HG03159 (cell line): ENCODE measurements around the gene TSHZ2.

ENCODE experiments used
- ATAC-seq: cut with Tn5 transposase; IDR thresholded peaks from one replicate; pipeline ENCODE4 v1.9.1; 2021; ENCODE audit warnings: mild to moderate bottlenecking, moderate library complexity; ENCODE audit not compliant: unreplicated experiment

The TSHZ2 gene

DNA sequence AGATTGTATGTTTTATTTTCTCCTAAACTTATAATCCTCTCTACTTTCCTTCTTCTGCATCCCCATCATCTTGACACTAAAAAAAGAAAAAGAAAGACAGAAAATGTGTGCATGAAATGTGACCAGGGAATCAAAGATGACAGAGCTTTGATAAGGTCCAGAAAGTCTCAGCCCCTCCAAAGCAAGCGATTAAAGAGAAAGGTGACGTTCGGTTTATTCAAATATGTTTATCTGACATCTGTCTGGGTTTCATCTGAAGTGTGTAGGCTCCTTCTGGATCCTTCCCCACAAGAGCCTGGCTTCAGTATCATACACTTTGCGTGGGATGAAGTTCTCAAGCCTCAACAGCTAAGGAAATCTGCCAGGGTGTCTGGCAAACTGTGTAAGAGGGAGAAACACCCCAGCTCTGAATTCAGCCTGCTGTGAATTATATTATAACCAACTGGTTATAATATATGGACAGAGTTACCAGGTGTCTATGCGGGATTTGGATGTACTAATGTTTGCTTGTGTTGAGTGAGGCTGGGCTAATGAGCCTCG lies 358.5 kb downstream of the TSHZ2 start:
- ATAC-seq, result no peak

DNA sequence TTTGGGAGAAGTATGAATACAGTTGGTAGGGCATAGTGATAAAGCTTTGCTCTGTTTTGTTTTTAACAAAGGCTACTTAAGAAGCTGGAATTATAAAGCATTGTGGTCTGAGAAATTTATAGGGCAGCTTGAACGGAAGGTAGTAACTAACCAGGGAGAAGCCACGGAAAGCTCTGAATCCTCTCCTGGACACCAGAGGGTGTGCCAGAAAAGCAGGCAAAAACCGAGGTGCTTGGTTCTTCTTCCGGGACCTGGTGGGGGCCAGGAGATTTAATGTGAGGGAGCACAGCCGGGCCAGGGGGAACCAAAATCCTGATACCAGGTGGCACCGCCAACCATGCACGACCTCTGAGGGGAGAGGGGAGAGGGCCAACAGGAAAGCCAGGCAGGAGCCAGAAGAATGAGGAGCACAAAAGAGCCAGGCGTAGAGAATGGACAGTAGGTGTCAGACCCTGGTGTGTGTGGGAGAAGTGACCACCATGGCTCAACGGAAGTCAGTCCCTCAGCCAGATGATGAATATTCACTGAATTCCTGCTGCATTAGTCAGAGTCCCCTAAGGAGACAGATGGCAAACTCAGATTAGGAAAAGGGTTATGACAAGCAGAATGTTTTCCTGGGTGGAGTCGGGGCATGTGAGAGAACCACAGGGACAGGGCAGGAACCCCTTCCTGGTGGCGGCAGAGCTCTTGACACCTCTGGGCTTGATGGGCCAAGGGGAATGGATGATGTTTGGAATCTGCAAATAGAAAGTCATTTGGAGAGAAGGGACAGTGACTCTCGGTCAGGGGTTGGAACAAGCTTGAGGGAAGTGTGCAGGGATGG lies 359.2 kb downstream of the TSHZ2 start:
- no peak for ATAC-seq

DNA sequence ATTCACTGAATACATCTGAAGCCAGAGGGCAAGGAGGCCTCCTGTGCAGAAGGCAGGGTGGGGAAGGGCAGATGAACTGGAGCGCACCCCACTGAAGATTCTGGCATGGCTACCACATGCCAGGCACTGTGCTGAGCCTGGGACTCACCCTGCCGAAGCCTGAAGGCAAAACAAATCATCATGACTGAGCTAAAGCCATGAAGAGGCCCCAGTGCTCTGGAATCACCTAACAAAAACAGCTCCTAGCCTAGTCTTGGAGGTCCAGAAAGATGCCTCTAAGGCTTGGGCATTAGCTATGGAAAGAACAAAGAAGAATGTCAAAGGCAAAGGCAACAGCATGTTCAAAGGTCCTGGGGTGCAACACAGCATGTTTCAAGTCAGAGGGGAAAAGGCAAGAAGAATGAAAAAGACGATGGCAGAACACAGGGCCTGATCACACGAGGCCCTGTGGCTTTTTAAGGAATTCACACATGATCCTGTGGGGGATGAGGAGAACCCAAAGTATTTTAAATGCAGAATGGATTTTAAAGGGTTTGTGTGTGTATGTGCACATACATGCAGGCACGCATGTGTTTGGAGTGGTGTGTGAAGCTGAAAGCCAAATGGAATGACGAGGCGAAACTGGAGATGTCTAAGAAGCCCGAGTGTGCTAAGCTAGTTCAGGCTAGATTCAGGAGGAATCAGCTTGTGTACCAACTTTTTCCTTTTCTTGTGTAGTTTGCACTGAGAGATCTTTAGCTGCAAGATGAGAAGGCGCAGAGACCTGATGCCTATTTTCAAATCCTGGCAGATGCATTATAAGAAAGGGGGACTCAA lies 360.1 kb downstream of the TSHZ2 start:
- no peak for ATAC-seq

DNA sequence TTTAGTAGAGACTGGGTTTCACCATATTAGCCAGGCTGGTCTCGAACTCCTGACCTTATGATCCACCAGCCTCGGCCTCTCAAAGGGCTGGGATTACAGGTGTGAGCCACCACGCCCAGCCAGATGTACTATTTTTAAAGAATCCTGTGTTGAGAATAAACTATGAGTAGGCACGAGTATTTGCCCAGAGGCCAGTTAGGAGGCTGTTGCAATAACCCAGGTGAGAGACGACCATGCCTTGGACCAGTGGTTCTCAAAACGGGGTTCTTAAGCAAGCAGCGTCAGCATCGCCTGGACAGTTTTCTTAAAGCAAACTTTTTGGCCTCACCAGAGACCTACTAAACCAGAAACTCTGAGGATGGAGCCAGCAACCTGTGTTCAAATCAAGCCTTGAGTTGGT lies 362.7 kb downstream of the TSHZ2 start:
- no peak for ATAC-seq

DNA sequence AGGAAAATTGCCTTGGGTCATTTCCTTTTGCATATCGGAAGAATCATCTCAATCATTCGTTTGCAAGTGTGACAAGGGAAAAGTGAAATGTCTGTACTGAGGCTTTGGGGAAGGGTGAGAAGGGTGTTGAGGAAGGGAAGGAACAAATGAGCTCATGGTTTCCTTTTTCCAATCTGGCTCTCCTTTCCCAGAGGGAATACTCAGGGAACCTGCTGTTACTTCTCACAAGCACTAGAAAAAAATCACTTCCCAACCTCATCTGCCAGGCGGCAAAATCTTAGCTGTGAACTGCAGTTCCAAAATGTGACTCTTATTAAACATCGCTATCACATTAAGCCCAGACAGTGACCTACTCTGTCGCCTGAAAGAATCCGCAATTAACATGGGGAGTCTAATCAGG lies 363.4 kb downstream of the TSHZ2 start:
- no peak for ATAC-seq

DNA sequence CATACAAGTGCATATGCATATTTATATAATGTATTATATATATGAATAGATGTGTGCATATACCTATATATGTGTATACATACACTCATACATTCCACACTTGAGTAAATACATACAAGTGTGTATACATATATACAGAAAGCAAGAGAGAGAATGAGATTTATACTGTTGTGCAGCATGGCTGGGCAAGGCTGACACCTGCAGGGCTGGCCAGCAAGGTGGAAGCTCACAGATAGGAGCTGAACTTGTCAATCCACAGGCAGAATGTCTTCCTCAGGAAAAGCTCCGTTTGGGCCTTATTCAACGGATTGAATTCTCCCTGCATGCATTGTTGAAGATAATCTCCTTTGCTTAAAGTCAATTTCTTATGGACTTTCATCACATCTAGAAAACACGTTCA lies 364.7 kb downstream of the TSHZ2 start:
- no peak for ATAC-seq

DNA sequence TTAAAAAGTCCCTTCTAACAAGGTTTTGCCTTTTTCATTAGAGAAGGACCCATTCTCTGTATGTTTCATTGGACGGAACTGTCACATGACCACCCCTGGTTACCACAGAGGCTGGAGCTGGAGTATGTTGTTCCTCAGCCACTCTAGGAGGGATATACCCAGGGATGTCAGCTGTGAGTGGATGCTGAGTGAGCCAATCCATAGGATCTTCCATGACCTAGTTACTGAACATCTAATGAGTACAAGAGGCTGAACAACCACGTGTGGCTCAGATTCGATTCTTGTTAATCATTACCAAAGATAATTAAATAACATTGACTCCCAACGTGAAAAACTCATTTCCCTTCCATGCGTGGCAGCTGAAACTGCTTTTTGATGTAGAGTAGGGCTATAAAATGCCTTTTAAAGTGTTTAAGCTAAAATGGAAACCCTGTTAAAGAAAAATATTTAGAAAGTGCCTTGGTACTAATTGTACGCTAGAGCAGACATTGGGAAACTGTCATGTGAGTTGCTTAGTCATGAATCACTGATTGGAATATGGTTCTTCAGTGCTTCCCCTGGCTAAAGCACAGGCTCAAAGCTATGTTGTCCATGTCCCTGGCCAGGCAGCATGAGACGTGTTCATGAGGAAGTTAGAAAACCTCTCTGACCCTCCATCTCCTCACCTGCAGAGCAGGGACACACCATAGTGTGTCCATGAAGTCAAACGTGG lies 365.4 kb downstream of the TSHZ2 start:
- no peak for ATAC-seq

DNA sequence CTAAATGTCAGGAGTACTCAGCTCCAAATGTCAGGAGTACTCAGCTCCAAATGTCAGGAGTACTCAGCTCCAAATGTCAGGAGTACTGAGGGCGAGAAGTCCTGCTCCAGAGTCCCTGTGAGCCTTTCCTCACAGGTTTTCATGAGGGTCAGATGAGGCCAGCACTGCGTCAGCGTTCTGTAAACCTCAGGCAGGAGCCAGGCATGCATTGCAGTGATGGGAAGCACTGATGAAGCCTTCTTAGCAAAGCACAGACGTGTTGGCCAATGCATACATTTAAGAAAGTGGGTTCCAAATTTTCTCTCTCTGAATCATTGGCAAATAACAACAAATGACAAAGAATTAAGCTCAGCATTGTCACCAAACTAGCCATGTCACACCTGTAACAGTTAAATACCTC lies 366.6 kb downstream of the TSHZ2 start:
- no peak for ATAC-seq

DNA sequence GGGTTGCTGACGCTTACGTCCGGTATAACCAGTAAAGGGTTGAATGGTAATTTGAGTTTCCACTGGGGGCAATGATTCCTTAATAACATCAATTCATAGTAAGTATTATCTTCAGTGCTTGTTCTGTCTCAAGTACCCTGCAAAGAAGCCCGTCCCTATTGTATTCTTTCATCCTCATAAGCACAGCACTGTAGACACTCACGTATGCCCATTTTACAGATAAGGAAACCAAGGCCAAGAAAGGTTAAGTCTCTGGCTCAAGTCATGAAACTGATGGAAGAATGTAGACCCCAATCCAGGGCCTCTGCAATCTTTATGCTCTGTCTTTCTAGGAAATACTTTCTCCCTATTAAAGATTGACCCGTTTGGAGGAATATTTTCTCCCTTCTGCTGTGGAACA lies 370.3 kb downstream of the TSHZ2 start:
- ATAC-seq, result no peak

DNA sequence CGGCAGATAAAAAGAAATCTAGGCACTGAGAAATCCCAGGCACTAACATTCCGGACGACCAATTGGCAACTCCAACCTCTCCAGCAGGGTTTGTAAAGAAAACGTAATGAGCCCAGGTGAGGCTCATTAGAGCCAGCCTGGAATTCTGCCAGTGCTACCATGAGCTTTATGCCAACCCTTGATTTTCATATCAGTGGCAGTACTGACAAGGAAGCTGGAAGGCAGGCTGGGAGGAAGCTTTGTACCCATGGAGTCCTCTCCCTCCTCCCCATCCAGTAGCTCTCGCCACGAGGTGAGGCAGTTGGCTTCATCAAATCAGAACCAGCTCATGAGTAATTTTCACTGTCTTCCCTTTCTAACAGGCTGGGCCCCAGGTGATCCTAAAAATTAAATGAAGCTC lies 371.3 kb downstream of the TSHZ2 start:
- no peak for ATAC-seq

DNA sequence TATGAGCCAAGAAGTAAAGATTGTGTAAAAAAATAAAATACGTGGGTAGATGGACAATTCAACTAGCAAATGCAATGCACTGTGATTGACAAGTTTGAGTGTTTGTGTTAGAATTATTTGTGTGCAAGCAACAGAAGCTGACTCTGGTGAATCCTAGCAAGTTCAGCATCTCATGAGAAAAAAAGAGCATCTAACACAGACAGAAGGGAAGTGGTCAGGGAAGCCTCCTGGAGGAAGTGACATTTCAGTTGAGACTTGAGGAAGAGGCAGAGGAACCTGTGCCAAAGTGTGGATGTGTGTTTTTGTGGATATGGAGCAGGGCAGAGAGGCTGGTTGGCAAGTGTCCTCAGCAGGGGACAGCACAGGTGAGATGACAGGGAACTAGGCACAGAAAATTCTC lies 372.7 kb downstream of the TSHZ2 start:
- no peak for ATAC-seq

DNA sequence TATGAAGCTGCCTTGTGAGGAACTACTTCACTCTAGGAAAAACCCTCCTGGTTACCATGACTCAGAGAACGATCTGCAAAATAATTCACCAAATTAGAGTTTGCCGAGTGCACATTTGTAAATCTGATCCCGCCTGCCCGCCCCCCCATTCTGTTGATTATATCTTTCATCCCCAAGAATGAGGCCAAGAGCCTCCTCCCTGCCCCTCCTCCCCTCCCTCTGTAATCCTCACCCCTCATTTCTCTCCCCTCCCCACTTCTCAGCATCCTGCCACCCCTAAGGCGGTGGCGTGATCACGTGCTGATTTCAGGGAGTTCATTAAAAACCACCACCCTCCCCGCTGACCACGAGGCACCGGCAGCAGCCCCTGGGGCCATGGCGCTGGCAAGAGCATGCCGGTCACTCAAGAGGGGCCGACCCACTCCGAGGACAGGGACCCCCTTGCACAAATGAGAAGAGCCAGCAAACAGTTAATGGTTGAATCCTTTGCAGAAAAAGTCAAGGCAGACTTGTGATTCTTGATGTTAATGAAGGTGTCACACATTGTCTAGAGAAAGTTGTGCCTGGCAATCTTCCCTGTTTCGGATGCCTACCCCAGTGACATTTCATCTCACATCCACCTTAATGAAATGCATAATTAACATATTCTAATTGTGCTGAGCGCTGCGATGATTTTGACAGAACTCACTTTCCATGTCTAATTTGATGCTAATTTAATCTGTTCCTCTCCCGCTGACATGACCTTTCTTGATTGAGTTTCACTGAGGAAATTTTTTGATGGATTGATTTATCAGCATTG lies 373.6 kb downstream of the TSHZ2 start:
- no peak for ATAC-seq

DNA sequence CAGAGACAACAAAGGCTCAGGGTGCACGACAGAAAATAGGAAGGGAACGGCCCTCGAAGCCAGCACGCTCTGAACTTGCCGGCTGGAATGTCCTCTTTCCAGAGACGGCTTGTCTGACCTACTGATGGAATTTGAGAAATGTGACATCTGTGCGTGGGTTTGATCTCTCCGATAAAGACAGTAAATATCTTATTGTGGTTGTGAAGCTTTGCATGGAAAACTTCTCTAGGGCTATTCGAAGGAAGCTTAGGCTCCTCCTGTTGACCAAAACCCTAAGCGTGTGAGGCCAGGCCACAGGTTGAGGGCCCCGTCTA lies 374.1 kb downstream of the TSHZ2 start:
- ATAC-seq, result no peak

DNA sequence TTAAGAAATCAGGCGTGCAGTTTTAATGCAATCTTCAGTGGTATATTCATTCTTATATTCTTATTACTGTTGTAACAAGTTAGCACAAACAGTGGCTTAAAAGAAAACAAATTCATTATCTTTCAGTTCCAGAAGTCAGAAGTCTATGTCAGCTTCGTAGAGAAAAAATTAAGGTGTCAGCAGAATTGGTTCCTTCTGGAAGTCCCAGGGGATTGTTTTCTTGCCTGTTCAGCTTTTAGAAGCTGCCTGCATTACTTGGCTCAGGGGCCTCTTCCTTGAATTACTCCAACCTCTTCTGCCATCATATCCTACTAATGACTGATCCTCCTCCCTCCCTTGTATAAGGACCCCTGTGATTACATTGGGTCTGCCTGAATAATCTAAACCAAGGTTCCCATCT lies 377.6 kb downstream of the TSHZ2 start:
- ATAC-seq, result no peak

DNA sequence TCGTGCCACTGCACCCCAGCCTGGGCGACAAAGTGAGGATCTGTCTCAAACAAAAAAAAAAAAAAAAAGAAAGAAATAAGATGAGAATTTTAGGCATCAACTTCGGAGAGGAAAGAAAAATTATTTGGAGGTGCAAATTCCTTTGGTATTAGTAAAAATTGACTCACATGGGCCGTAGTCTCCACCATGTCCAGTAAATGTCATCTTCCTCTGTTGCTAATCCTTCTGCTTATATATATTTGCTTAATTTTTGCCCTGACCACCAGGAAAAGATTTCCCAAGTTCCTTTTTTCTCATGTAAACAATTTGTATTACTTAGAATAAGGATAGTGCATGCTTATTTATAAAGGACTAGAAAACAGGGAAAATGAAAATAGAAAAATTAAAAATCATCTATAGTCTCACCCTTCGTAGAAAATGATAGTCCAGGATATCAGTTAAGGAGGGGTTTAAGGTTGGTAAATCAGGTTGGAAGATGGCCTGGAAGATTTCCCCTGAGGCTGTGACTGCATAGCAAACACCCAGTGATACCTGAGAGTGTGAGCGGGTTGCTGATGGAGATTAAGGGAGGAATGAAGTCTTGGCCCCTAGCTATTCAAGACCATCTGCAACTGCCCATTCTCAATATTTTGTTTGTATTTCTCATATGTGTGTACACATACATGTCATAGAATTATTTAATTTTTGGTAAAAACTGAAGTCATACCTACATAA lies 380.7 kb downstream of the TSHZ2 start:
- ATAC-seq, result no peak

DNA sequence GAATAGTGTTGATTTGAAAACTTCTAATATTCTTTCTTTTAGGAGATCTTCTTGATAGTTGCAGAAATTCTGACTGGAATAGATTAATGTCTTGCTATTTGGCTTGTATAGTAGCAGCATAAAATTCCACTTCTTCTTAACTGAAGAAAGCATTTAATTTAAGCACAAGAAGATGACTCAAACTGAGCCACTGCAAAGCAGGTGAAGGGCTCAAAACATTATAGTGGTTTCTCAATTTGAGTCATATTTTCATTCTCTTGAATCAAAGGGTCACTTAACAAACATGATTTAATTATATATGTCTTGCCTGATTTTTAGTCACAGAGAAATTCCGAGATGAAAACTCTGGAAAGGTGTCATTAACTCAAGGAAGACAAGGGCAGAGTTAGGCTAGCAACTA lies 382.2 kb downstream of the TSHZ2 start:
- no peak for ATAC-seq

DNA sequence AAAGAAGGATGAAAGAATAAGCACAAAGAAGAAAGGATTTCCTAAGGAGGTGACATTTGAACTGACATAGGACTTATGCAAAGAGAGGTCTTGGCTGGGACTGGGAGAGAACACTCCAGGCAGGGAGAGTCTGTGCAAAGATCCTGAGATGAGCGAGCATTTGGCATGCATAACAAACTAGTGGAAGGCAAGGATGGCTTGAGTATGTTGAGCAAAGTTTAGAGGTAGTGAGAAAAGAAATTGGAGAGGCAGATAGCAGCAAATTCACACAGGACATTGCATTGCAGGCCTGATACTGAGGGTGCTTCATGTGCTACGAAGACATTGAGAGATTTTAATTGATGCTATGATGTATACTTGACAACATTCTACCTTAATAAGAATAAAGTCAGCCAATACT lies 383.6 kb downstream of the TSHZ2 start:
- ATAC-seq, result no peak

DNA sequence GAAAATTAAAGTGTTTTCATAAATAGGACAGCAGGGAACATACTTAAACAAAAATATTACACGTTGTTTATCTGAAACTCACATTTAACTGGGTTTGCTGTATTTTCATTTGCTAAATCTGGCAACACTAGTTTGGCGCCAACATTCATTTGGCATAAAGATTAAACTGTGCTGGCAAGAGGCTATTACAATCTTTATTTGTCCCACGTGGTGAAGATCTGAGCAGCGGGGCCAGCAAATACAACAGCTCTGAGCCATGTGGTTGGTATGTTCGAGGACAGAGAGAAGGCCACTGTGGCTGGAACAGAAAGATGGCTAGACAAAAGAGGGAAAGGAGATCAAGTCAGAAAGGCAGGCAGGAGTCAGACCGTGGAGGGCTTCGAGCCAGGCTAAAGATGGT lies 387.3 kb downstream of the TSHZ2 start:
- no peak for ATAC-seq

DNA sequence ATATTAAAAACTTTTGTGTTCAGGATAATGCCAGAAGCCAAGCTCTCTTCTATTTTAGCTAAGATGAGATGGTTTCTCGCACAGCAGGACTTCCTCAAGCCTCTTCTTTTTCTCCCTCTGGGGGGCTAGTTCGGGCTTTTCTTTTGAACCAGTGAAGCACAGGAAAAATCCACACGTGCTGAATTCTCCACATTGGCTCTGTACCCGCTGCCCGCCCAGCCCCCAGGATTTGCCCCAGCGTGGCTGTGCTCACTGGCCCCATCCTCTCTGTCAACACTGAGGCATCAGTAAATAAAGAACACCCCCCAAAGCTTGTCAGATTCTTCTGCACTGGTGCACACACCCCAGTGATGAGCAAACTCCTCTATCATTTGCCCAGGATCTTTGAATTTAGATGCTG lies 388.7 kb downstream of the TSHZ2 start:
- ATAC-seq, result no peak

DNA sequence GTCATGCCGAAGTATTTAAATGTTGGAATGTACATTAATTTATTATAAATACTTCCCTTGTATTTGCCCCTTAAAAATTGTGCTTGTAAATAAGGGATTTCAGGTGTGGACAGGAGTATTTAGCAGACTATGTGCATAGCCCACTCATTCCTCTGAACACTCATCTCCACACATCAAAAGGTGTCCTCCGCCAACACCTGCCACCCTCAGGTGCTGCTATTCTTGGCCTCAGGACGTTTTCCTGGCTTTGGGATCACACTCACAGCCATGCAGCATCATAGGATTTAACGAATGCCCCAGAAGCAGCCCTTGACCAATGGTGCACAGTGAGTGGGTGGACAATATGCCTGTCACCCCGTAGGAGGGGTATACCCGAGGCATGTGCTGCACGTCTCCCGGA lies 390.6 kb downstream of the TSHZ2 start:
- no peak for ATAC-seq
